Measurements from ENCODE around the gene ITGB6.
A peak's percentile ranks its signal among the peaks of the same experiment; 100 is the strongest.

- TF ChIP-seq CTCF (IDR thresholded peaks at IDR 0.05 in 4 of 5, conservative IDR thresholded peaks at IDR 0.05 in 1 of 5) (peak; percentile 65 to 86 (median 75)), POLR2A (IDR thresholded peaks at IDR 0.05) (no peak)
These were observed 90.0 kb downstream of the ITGB6 start for GRCh38 chr2:160109939-160110673.
